HG03097 (cell line): ENCODE results near the gene NCOA3.
"Not testable (repeated sequence)": the region's sequence is repeated elsewhere in the genome, so short reads cannot be mapped to it uniquely, and the experiment has no call there.

Experiments
- ATAC-seq: cut with Tn5 transposase; IDR thresholded peaks from one replicate; pipeline ENCODE4 v1.9.1; 2021; ENCODE audit not compliant: unreplicated experiment, low FRiP score

Gene NCOA3

GRCh38 chr20:47559141-47559540 is 57.5 kb downstream of the NCOA3 start:
- no peak for ATAC-seq

DNA sequence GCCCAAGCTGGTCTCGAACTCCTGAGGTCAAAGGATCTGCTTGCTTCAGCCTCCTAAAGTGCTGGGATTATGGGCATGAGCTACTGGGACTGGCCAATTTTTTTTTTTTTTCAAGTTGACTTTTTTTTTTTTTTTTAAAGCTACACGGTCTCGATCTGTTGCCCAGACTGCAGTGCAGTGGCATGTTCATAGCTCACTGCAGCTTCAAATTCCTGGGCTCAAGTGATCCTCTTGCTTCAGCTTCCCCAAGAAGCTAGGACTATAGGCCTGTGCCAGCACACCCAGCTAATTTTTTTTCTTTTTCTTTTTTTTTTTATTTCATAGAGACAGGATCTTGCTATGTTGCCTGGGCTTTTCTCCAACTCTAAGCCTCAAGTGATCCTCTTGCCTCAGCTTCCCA is 59.5 kb downstream of the NCOA3 start:
- ATAC-seq, result no peak

GRCh38 chr20:47561603-47562583 is 60.2 kb downstream of the NCOA3 start:
- ATAC-seq, result no peak

- ATAC-seq, result no peak
Measured at GRCh38 chr20:47566269-47566668, 64.6 kb downstream of the NCOA3 start.

GRCh38 chr20:47568019-47568418 is 66.3 kb downstream of the NCOA3 start:
- no peak for ATAC-seq

DNA sequence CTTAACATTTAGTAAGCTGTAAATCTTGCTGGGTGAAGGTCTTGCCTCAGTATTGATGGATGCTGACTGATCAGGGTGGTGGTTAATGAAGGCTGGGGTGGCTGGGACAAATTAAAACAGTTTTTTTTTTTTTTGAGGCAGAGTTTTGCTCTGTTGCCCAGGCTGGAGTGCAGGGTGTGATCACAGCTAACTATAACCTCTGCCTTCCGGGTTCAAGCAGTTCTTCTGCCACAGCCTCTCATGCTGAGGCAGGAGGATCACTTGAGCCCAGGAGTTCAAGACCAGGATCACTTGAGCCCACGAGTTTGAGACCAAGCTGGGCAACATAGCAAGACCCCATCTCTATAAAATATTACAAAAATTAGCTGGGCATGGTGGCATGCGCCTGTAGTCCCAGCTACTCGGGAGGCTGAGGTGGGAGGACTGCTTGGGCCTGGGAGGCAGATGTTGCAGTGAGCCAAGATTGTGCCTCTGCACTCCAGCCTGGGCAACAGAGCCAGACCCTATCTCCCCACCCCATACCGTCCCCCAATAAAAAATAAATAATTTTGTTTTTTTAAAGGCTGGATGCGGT is 67.2 kb downstream of the NCOA3 start:
- ATAC-seq, result no peak

GRCh38 chr20:47571426-47571825 is 69.7 kb downstream of the NCOA3 start:
- ATAC-seq, result no peak

- ATAC-seq, result no peak
Measured at GRCh38 chr20:47572105-47572729, 70.5 kb downstream of the NCOA3 start.

- no peak for ATAC-seq
Measured at GRCh38 chr20:47573559-47573958, 71.9 kb downstream of the NCOA3 start.

GRCh38 chr20:47574616-47575364 is 73.1 kb downstream of the NCOA3 start:
- no peak for ATAC-seq

DNA sequence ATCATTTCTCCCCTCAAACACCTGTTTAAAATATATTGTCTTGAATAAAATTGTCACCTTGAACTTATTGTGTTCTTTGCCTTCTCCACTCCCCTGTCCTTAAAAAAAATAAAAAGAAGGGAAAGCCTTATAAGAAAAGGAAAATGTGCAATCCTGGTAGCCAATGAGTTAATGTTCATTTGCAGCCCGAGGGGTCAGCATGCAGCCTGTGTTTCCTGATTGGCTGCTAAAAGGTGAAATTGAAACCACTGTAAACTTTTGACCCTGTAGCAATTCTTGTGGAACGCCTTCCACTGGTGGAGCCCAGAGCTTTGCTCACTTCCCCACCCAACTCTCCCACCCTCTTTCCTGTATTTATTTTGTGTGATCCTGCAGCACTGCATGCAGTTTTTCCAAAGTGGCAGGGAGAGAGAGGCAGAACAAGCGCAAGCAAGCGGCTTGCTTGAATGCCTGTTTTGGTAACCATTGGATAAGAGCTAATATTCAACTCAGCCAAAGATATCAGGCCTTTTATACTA is 74.9 kb downstream of the NCOA3 start:
- ATAC-seq, result peak; percentile 52

DNA sequence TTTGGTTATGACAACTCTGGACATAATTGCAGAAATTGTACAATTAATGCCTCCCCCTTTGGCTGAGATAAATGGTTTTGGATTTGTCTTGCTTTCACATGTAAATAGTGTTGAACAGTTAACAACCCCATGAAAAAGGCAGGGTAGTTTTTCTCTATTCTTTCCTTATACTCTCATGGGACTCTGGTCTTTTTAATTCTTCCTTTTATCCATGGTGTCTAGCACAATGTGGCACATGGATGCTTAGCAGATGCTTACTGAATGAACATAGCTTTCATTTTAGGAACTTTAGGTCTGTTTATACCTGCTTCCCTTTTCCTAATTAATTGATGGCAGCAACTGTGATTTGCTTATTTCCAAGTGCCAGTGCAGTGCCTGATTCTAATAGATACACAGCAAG is 75.6 kb downstream of the NCOA3 start:
- ATAC-seq, result no peak

DNA sequence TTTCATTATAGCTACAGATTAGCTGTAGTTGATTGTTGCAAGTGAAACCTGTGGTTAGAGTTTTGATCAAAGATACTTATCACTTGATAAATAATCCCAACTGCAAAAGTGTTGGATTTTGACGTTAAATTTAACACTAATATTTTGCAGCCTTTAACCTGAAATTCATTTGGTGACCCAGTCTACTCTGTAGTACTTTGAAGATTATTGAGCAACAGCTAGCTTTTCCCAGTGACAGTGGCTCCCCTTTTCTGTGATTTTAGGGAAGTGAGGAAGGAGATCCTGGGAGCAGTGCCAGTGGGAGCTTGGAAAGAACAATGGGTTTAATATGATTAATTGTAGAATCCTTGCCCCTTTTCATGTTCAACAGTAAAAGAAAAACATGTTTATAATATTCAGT is 76.9 kb downstream of the NCOA3 start:
- no peak for ATAC-seq

DNA sequence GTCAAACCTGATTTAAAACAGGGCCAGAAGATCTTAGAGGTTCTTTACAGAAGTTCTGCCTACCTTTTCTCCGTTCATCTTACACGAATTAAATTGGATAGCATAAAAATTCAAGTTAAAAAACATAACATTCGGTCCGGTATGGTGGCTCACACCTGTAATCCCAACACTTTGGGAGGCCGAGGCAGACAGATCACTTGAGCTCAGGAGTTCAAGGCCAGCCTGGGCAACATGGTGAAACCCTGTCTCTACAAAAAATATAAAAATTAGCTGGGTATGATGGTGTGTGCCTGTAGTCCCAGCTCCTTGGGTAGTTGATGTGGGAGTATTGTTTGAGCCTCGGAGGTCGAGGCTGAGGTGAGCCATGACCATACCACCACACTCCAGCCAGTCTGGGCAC is 79.0 kb downstream of the NCOA3 start:
- not testable (repeated sequence) for ATAC-seq

DNA sequence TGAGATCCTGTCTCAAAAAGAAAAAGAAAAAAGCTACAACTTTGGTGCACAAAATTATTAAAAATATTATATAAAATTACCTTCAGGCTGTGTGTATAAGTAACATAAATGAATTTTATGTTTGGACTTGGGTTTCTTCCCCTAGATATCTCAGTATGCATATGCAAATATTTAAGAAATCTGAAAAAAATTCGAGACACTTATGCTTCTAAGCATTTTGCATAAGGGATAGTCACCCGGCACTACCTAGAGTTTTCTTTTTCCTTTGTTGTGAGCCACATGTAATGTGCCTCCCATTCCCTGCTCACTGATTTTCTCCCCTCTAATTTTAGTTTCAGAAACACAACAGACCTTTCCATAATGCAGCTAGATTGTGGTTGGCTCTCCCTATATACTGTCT is 79.4 kb downstream of the NCOA3 start:
- ATAC-seq, result no peak

DNA sequence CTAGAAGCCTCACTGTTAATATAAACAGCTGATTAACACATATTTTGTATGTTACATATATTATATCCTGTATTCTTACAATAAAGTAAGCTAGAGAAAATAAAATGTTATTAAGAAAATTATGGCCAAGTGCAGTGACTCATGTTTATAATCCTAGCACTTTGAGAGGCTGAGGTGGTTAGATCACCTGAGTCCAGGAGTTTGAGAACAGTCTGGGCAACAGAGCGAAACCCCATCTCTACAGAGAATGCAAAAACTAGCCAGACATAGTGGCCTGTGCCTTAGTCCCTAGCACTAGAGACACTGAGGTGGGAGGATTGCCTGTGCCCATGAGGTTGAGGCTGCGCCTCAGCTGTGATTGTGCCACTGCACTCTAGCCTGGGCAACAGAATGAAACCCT is 81.9 kb downstream of the NCOA3 start:
- ATAC-seq, result no peak

DNA sequence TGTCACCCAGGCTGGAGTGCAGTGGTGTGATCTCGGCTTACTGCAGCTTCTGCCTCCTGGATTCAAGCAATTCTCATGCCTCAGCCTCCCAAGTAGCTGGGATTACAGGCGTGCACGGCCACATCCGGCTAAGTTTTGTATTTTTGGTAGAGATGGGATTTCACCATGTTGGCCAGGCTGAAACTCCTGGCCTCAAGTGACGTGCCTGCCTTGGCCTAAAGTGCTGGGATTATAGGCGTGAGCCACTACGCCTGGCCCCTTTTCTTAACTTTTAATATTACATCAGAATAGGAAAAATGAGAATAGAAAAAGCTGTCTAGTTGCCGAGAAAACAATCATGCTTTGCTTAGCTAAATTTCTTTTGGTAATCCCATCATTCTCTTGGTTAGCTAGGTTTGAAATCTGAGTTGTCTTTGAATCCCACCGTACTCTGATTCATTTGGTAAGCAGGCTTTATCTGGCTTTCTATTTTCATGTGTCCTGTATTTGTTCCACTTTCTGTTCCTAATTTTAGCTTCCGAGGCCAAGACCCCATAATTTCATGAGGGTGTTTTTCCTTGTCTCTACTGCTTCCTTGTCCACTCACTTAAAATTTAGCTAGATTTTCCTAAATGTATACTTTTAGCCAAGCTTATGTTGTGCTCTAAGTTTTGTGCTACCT is 83.5 kb downstream of the NCOA3 start:
- ATAC-seq, result no peak

DNA sequence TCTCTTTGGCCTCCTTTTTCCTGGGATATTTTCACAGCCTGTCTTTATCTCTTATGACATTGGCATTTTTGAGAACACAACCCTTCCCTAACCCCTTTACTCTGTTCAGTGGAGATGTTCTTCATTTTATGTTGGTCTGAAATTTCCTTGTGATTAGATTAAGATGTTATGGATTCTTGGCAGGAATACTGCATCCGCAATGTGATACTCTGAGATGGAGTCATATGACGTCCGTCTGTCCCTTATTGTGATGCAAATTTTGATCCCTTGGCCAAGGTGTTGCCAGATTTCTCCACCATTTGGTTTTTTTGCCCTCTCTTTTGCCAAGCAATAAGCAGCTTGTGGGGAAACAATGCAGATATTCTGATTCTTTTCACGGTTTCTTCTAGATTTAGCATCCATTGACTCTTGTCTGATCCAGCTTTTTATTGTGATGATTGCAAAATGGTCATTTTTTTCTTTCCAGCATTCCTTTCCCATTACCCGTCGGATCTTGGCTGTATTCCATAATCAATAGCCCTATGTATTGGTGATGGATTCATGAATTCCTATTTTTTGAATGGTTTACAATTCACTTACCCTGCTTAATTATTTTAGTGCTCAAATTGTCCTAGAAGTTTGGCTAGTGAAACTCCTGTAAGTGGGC is 85.1 kb downstream of the NCOA3 start:
- ATAC-seq, result no peak

DNA sequence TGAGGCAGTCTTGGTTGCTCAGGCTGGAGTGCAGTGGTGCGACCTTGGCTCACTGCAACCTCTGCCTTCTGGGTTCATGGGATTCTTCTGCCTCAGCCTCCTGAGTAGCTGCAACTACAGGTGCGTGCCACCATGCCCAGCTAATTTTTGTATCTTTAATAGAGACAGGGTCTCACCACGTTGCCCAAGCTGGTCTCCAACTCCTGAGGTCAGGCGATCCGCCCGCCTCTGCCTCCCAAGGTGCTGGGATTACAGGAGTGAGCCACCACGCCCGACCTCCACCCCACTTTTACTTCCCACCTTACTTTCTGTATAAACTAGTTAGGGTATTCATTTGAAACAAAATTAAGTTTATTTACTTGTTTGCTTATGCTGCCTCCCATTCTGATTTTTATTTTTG is 86.5 kb downstream of the NCOA3 start:
- no peak for ATAC-seq

DNA sequence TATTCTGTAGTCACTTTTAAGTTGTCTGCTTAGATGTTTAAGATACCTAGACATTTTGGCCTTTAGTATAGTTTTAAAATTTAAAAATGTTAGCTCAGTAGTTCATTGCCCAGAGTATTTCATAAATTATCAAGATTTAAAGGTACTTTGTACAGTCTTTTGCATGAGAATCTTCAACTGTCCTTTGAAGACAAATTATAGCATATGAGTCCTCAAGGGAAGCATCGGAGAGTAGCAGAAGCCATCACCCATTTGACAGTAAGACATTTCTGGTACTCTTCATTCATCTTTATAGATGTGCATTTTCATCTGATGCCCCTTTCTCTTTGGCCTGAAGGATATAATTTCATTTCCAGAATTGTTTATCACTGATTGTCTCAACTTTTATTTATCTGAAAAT is 89.5 kb downstream of the NCOA3 start:
- no peak for ATAC-seq
